ENCODE data around the gene GANC.

Gene GANC

DNA sequence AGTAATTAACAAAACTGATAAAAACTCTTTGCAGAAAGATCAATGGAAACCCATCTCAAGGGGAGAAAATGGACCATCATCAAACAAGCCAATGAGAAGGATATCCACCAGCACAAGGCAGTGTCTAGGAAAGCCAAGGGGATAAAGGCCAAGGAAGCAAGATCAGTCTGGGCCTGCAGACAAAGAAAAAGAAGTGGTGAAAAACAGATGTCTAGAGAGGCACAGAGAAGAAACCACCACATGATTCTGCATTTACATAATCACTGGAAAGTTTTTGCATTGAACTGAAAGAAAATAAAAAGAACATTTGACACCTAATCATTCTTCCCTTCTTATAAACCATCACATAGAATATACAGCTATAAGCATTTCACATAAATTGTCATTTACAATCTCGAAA, 41.9 kb upstream of the GANC start:
- H3K9ac ChIP-seq, result no peak overlapping the region
- H4K20me1 ChIP-seq (ENCODE audit: insufficient read depth), result no peaks in the 10 kb centered on the region
- H2AFZ ChIP-seq (ENCODE audit: low read depth), result no peak overlapping the region
- H3K27ac ChIP-seq, result no peak overlapping the region
- H3K4me2 ChIP-seq, result no peak overlapping the region
- H3K4me1 ChIP-seq (ENCODE audit: low read depth, poor library complexity, severe bottlenecking), result no peaks in the 10 kb centered on the region
- H3K27me3 ChIP-seq (ENCODE audit: insufficient read depth, low read depth), result no peaks in the 10 kb centered on the region
- H3K4me3 ChIP-seq (IDR thresholded peaks at IDR 0.05; ENCODE audit: insufficient read depth, low read depth, low read length), result no peak overlapping the region
- TF ChIP-seq CTCF (conservative IDR thresholded peaks at IDR 0.05; ENCODE audit: low read depth, low read length), result no peak
- peaks cover 5% of the 10 kb centered on the region for H3K36me3 ChIP-seq (ENCODE audit: insufficient read depth)
- H3K79me2 ChIP-seq (ENCODE audit: insufficient read depth, low read depth), result no peaks in the 10 kb centered on the region

GRCh38 chr15:42232606-42233005, 40.4 kb upstream of the GANC start:
- no peak overlapping the region for H3K4me3 ChIP-seq (IDR thresholded peaks at IDR 0.05; ENCODE audit: insufficient read depth, low read depth, low read length)
- H3K27me3 ChIP-seq (ENCODE audit: insufficient read depth, low read depth), result no peaks in the 10 kb centered on the region
- H4K20me1 ChIP-seq (ENCODE audit: insufficient read depth), result no peaks in the 10 kb centered on the region
- H3K27ac ChIP-seq, result no peak overlapping the region
- H3K9ac ChIP-seq, result no peak overlapping the region
- H2AFZ ChIP-seq (ENCODE audit: low read depth), result no peak overlapping the region
- H3K79me2 ChIP-seq (ENCODE audit: insufficient read depth, low read depth), result no peaks in the 10 kb centered on the region
- H3K36me3 ChIP-seq (ENCODE audit: insufficient read depth), result peaks cover 5% of the 10 kb centered on the region
- H3K4me1 ChIP-seq (ENCODE audit: low read depth, poor library complexity, severe bottlenecking), result no peaks in the 10 kb centered on the region
- no peak for TF ChIP-seq CTCF (conservative IDR thresholded peaks at IDR 0.05; ENCODE audit: low read depth, low read length)
- H3K4me2 ChIP-seq, result no peak overlapping the region

DNA sequence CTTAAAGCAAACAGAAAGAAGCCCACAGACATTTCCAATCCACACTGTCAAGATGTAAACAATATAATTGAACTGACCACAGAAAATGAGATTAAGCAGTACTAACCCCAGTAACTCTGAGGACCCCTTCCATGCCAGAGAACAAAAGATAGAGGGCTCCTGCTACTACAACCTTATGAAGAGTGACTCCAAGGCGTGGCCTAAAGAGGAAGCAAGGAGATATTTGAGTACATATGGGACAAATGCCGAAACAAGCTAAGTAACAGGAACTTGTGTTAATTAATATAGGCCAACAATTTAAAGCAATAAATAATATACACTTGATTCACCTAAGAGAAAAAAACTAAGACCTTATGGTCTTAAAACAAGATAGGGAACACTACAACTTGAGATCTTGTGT, 39.9 kb upstream of the GANC start:
- Histone ChIP-seq H3K4me1 (ENCODE audit: low read depth, poor library complexity, severe bottlenecking) (no peaks in the 10 kb centered on the region), H2AFZ (ENCODE audit: low read depth) (no peak overlapping the region), H3K4me3 (IDR thresholded peaks at IDR 0.05; ENCODE audit: insufficient read depth, low read depth, low read length) (no peak overlapping the region), H3K9ac (no peak overlapping the region), H3K4me2 (no peak overlapping the region), H4K20me1 (ENCODE audit: insufficient read depth) (no peaks in the 10 kb centered on the region), H3K27ac (no peak overlapping the region), H3K79me2 (ENCODE audit: insufficient read depth, low read depth) (no peaks in the 10 kb centered on the region), H3K36me3 (ENCODE audit: insufficient read depth) (peaks cover 5% of the 10 kb centered on the region), H3K27me3 (ENCODE audit: insufficient read depth, low read depth) (no peaks in the 10 kb centered on the region)
- no peak for TF ChIP-seq CTCF (conservative IDR thresholded peaks at IDR 0.05; ENCODE audit: low read depth, low read length)

- TF ChIP-seq CTCF (conservative IDR thresholded peaks at IDR 0.05; ENCODE audit: low read depth, low read length), result no peak
- Histone ChIP-seq H3K9ac (no peak overlapping the region), H3K4me2 (no peak overlapping the region), H3K79me2 (ENCODE audit: insufficient read depth, low read depth) (no peaks in the 10 kb centered on the region), H3K4me3 (IDR thresholded peaks at IDR 0.05; ENCODE audit: insufficient read depth, low read depth, low read length) (no peak overlapping the region), H3K27ac (no peak overlapping the region), H3K27me3 (ENCODE audit: insufficient read depth, low read depth) (no peaks in the 10 kb centered on the region), H4K20me1 (ENCODE audit: insufficient read depth) (no peaks in the 10 kb centered on the region), H2AFZ (ENCODE audit: low read depth) (no peak overlapping the region), H3K36me3 (ENCODE audit: insufficient read depth) (peaks cover under 1% of the 10 kb centered on the region; the same call in 1 of the 2 replicates), H3K4me1 (ENCODE audit: low read depth, poor library complexity, severe bottlenecking) (no peaks in the 10 kb centered on the region)
Measured at GRCh38 chr15:42239528-42240182, 33.3 kb upstream of the GANC start.

Measured in KMS-11 (cell line).